ENCODE measurements around the gene TTYH1.
"Not testable (repeated sequence)": the region's sequence is repeated elsewhere in the genome, so short reads cannot be mapped to it uniquely, and the experiment has no call there.

Gene TTYH1

DNA sequence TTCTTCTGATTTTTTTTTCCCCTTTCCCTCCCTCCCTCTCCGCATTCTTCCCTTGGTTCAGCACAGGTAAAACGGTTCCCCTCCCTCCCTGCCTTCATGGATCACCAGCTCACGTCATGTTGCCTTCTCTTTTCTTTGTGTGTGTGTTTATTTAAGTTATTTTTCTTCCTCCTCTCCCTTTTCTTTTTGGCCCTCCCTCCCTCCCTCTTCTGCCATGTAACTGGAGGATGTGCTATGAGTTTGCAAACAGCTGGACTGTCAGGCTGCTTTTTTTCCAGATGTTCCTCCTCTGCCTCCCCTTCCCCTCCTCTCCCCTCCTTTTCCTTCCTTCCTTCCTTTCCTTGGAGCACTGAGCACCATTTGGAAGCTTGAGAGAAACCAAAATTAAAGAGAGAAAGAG is 46.3 kb downstream of the TTYH1 start:
- no peak for DNase-seq

GRCh38 chr19:54462047-54462654 is 46.9 kb downstream of the TTYH1 start:
- no peak for DNase-seq

DNA sequence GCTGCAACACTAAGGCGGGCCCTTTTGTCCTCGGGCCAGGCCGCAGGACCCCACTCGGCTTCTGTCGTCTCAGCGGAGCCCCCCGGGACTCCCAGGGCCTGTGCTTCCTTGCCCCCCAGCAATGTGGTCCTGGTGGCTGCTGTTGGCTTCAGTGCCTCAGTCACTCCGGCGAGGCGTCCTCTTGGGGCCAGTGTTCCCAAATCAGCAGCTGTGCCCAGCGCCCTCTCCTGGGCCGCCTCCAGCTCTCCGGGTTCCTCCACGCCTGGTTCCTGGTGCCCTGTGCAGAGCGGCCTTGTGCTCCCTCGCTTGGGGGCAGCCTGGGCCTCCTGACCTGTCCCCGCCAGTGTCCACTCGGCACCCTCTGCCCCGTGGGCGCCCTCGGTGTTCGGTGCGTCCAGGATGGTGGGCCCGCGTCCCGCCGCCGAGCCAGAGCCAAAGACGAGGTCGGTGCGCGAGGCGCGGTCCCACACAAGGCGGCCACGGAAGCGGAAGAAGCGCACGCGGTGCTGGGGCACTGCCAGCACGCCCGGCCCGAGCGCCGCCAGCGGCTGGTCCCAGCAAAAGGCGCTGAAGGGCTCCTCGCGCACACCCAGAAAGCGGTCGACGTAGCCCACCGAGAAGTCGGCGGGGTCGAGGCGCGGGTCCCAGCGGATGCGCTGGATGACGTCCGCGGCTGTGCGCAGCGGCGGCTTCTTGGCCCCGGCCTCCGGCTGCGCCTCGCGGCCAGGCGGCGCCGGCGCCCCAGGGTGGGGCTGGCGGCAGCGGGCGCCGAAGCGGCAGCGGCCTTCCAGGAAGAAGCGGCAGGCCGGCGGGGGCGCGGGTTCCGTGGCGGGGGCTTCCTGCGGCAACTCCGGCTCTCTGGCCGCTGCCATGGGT is 47.6 kb downstream of the TTYH1 start:
- DNase-seq = peak; percentile 55 to 64

GRCh38 chr19:54463531-54464043 is 48.3 kb downstream of the TTYH1 start, which contains the start of gene LENG9:
Gene LENG9, minus strand, starts transcription at chr19:54463778. Its CDS starts 252 bp downstream, at chr19:54463526.
- DNase-seq = peak; percentile 93 to 95

GRCh38 chr19:54464044-54464629 is 48.9 kb downstream of the TTYH1 start:
- peak; percentile 76 to 79 for DNase-seq

GRCh38 chr19:54464630-54465425 is 49.6 kb downstream of the TTYH1 start:
- DNase-seq = peak; percentile 55 to 61

DNA sequence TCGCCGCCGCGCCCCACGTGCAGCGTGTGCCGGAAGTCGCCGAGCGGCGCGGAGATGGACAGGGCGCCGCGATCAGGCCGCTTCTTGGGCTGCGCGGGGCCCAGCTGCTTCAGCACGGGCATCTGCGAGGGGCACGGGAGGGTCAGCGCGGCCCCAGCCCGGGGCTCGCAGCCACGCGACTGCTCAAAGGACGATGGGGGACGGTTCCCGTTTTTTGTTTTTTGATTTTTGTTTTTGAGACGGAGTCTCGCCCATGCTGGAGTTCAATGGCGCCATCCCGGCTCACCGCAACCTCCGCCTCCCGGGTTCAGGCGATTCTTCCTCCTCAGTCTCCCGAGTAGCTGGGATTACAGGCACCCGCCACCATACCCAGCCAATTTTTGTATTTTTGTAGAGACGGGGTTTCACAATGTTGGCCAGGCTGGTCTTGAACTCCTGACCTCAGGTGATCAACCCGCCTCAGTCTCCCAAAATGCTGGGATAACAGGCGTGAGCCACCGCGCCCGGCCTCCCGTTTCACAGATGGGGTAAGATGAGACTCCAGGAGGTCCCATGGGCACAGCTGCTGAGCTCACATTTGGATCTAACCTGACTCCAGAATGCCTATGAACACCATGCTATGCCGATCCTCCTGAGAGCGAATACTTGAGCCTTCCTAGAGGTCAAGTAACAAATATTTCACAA is 50.3 kb downstream of the TTYH1 start:
- DNase-seq = no peak

GRCh38 chr19:54466110-54466480 is 50.8 kb downstream of the TTYH1 start:
- not testable (repeated sequence) for DNase-seq

DNA sequence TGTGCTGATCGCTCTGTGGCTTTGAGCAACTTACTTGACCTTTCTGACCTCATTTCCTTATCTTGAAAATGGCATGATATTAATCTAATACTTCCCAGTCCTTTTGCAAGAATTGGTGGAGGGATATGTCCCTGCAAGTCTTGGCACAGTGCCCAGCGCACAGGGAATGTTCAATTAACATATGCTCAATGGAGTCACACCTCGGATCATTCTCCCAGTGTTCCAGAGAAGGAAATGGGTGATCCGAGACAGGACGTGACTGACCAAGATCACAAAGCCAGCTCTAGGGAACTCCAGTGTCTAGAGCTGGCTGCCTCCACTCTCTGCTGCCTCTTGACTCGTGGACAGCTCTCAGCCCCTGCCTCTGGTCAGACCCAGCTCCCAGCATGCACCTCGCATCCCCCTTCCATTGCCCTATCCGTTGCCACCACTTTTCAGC is 54.3 kb downstream of the TTYH1 start:
- no peak for DNase-seq

- no peak for DNase-seq
Measured at GRCh38 chr19:54470276-54470887, 55.1 kb downstream of the TTYH1 start.

GRCh38 chr19:54470991-54471782 is 55.9 kb downstream of the TTYH1 start:
- no peak for DNase-seq

GRCh38 chr19:54473071-54473891 is 58.0 kb downstream of the TTYH1 start, which contains the start of gene CDC42EP5:
Gene CDC42EP5, minus strand, starts transcription at chr19:54473296. Its CDS starts 7,749 bp downstream, at chr19:54465547.
- no peak for DNase-seq

GRCh38 chr19:54473892-54474372 is 58.7 kb downstream of the TTYH1 start:
- DNase-seq = no peak

GRCh38 chr19:54475706-54476105 is 60.4 kb downstream of the TTYH1 start:
- no peak for DNase-seq

GRCh38 chr19:54477650-54478049 is 62.4 kb downstream of the TTYH1 start:
- DNase-seq = no peak

GRCh38 chr19:54478677-54479266 is 63.5 kb downstream of the TTYH1 start:
- no peak for DNase-seq

DNA sequence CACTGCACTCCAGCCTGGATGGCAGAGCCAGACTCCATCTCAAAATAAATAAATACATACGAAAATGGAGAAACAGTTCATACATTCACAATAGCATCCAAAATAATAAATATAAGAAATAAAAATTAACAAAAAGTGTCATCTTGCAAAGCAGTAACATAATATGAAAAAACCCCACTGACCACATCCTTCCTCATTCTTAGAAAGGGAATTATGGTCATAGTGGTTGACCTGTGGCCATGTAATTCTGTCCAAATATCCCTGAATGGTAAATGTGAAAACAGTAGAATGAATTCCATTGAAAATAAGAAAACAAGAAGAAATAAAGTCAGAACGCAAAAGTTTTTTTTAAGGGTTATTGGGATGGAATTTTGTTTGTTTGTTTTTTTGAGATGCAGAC is 64.8 kb downstream of the TTYH1 start:
- no peak for DNase-seq

GRCh38 chr19:54481326-54481930 is 66.2 kb downstream of the TTYH1 start:
- peak in 1 of 2 donors; percentile 29 for DNase-seq

DNA sequence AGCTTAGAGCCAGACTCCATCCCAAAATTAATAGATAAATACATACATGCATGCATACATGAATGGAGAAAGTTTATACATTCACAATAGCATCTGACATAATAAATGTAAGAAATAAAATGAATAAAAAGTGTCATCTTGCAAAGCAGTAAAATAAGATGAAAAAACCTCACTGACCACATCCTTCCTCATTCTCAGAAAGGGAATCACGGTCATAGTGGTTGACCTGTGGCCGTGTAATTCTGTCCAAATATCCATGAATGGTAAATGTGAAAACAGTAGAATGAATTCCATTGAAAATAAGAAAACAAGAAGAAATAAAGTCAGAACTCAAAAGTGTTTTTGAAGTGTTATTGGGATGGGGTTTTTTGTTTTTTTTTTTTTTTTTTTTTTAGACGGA is 67.6 kb downstream of the TTYH1 start:
- no peak for DNase-seq
